Right lobe of liver (tissue), 6 donors: ENCODE results near the gene CLEC2L. TPM values are rescaled to one million over a fixed set of nuclear protein-coding genes. Genes with fewer than 3 reads are reported as not detected.

Experiments
- ATAC-seq, 4 donors: fragments of 200-7000 bp; cut with Tn5 transposase; one replicate each; pipeline ENCODE4 v1.9.1; 2020; ENCODE audit warnings: mild to moderate bottlenecking in 4 of 4, moderate library complexity in 4 of 4
- DNase-seq, 3 donors: peaks; one replicate each; pipeline ENCODE4 v3.0.0-alpha.2; 2020
- H3K27ac ChIP-seq, 3 donors: fragments of 200-600 bp; one replicate each; pipeline ENCODE4 v1.8.0; 2022
- H3K27me3 ChIP-seq, 2 donors: fragments of 200-600 bp; one replicate each; pipeline ENCODE4 v1.8.0; 2022
- H3K36me3 ChIP-seq, 4 donors: fragments of 200-600 bp; sonication (generic) in 1 of 4; one replicate each; pipeline versions ENCODE4 v1.5.1 to v1.8.0; 2017 to 2022; ENCODE audit warnings: control low read depth in 1 of 4
- H3K4me1 ChIP-seq, 4 donors: fragments of 200-600 bp; sonication (generic) in 1 of 4; one replicate each; pipeline versions ENCODE4 v1.5.1 to v1.8.0; 2017 to 2022; ENCODE audit warnings: control low read depth in 1 of 4
- H3K4me3 ChIP-seq, 3 donors: fragments of 200-600 bp; one replicate each; pipeline ENCODE4 v1.8.0; 2022
- H3K9me3 ChIP-seq, 4 donors: fragments of 200-600 bp; sonication (generic) in 1 of 4; one replicate each; pipeline versions ENCODE4 v1.5.1 to v1.8.0; 2017 to 2022; ENCODE audit warnings: control low read depth in 1 of 4
- POLR2A ChIP-seq: fragments of 450-650 bp; IDR thresholded peaks from one replicate; pipeline ENCODE4 v1.6.1; 2017; ENCODE audit warnings: antibody characterized with exemption, mild to moderate bottlenecking
- WGBS: methylation state at CpG from one replicate; pipeline ENCODE4 v1.1.6; 2018; ENCODE audit warnings: low coverage, low lambda C conversion rate; ENCODE audit not compliant: insufficient coverage; ENCODE audit errors: missing lambda C conversion rate; 5-methylcytosine and 5-hydroxymethylcytosine counted together
- intact Hi-C, 2 donors: fragments of 100-400 bp; cut with DNase I; formaldehyde crosslinking; loops; one replicate each; pipeline versions ENCODE4 v1.11.2 to v1.14.1; 2022
- total RNA-seq, 6 experiments: library from RNA; depleted of rRNA in 2 of 6; stranded (reverse); fragments of >200 nt in 2 of 6; fragmentation: NEBNext Ultra II Directional in 3 of 6; extraction: Animal tissue kit (Norgen Biotek cat#: 25700) in 3 of 6; gene quantifications; one replicate each; pipeline versions ENCODE4 v1.1.0 to v1.2.4, GENCODE V29; 2016 to 2023
- TF ChIP-seq, protein P1 (sequence below), 4 donors: fragments of 200-600 bp in 3 of 4; fragments of 450-650 bp in 1 of 4; IDR thresholded peaks; one replicate each; pipeline versions ENCODE4 v1.5.1 to v1.8.0; 2016 to 2022; ENCODE audit warnings: antibody characterized with exemption in 4 of 4, mild to moderate bottlenecking in 2 of 4
- donor health status: DM: no; HTN: yes; CAD: no.
- donor health status: DM: no; HTN: no; CAD: no.
- donor health status: DM: no; HTN: no; CAD: no.
- donor health status: DM: no; HTN: yes; CAD: no.
- donor health status: DM: no; HTN: yes; CAD: no.

CLEC2L gene
- total RNA-seq, 6 experiments from 2014 or later: not detected

DNA sequence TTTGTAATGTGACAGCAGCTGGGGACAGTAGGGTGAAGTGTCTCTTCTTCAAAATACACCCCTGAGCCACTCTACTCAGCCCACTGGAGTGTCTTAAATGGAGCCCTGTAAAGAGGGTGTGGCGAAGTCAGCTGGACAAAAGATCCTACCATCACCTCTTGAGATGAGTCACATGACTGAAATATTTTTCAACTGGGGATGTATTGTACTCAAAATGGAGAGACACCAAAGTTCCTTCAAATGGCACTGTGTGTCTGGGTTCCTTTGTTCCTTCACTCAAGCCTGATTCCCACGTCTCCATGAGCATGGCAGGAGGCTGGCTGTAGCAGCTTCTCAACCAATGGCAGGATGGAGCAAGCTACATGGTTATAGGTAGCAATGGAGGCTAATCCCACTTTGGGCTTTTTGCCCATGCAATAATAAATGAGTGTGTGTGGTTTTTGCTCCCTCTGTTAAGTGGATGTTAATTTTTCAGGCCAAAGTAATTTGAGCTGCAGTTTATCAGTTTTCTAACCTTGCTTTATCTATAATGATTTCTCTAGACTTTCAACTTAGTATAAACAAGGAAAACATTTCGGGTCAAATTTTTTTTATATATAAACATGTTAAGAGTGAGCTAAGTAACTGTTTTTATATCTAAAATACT is 68.2 kb downstream of the CLEC2L start:
- Histone ChIP-seq H3K4me1 (no peaks in the 10 kb centered on the region), H3K27ac (no peak overlapping the region), H3K27me3 (no peaks in the 10 kb centered on the region), H3K4me3 (no peak overlapping the region), H3K36me3 (peaks cover 3 to 84% (median 33%) of the 10 kb centered on the region in 4 donors), H3K9me3 (no peaks in the 10 kb centered on the region)
- 92% methylated on average over 3 of the region's 3 CpGs for WGBS
- no peak for ATAC-seq
- TF ChIP-seq POLR2A: no peak
- TF ChIP-seq, protein P1, sequence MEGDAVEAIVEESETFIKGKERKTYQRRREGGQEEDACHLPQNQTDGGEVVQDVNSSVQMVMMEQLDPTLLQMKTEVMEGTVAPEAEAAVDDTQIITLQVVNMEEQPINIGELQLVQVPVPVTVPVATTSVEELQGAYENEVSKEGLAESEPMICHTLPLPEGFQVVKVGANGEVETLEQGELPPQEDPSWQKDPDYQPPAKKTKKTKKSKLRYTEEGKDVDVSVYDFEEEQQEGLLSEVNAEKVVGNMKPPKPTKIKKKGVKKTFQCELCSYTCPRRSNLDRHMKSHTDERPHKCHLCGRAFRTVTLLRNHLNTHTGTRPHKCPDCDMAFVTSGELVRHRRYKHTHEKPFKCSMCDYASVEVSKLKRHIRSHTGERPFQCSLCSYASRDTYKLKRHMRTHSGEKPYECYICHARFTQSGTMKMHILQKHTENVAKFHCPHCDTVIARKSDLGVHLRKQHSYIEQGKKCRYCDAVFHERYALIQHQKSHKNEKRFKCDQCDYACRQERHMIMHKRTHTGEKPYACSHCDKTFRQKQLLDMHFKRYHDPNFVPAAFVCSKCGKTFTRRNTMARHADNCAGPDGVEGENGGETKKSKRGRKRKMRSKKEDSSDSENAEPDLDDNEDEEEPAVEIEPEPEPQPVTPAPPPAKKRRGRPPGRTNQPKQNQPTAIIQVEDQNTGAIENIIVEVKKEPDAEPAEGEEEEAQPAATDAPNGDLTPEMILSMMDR (IDR thresholded peaks at IDR 0.05): no peak
- intact Hi-C loops: no loop called here
- DNase-seq: no peak

DNA sequence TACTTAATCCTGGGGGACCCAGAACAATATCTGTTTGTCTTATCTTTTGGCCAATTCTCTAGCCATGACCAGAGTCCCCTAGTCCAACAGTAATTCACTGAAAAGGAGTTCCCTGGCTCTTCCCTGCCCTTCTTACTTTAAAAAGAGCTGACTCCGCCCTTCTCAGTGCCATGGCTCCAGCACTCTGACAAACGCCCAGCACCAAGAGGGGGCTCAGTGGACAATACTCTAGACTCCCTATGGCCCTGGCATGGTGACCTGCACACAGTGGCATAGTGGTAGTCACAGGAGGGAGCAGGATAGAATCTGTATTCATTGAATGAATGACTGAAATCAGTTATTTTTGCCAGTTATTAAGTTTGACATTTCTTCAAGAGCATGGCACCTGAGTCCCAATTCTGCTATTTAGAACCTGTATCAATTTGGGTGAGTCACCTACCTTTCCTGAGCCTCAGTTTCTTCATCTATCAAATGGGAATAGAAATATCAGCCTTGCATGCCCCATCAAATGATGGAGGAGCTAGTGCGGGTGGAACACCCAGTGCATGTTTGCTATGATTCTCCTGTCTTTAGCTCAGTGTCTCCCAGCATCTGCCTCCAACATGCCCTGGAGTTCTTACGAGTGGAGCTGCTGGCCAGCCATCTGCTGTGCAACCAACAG is 69.4 kb downstream of the CLEC2L start:
- Histone ChIP-seq H3K4me3 (no peak overlapping the region), H3K27me3 (no peaks in the 10 kb centered on the region), H3K9me3 (no peaks in the 10 kb centered on the region), H3K27ac (no peak overlapping the region), H3K36me3 (peaks cover 5 to 92% (median 37%) of the 10 kb centered on the region in 4 donors), H3K4me1 (no peaks in the 10 kb centered on the region)
- intact Hi-C loops: no loop called here
- ATAC-seq (no peak), DNase-seq (peak in 1 of 3 donors; percentile 31)
- WGBS: 95% methylated on average over 3 of the region's 4 CpGs
- TF ChIP-seq, protein P1 (IDR thresholded peaks at IDR 0.05): no peak
- TF ChIP-seq POLR2A: no peak

DNA sequence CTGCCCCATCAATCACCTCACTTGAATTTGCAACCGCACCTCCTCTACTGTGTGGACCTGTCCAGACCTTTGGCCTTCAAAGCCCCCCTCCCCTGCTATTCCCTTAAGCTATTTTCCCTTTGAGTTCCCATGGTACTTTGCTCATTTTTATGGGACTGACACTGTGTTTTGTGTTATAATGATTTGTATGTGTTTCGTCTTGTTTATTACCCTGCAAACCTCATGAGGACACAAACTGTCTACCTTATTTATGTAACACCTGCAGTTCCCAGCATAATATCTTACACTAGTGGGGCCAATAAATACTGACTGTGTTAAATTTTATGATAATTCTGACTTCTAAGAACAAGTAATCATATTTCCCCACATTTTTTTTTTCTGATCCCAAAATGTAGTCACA is 70.6 kb downstream of the CLEC2L start:
- DNase-seq: no peak

More for the DNA sequence above, 70.6 kb downstream of the CLEC2L start:
- Histone ChIP-seq H3K9me3 (no peaks in the 10 kb centered on the region), H3K4me1 (no peaks in the 10 kb centered on the region), H3K36me3 (peaks cover 5 to 95% (median 43%) of the 10 kb centered on the region in 4 donors), H3K4me3 (no peak overlapping the region), H3K27me3 (no peaks in the 10 kb centered on the region), H3K27ac (no peak overlapping the region)
- WGBS: 89% methylated on average over 1 of the region's 2 CpGs
- TF ChIP-seq, protein P1 (IDR thresholded peaks at IDR 0.05): no peak
- TF ChIP-seq POLR2A: no peak
- intact Hi-C loops: no loop called here
- ATAC-seq: no peak

Other genes starting within 250 kb of the CLEC2L start
- gene FMC1, start 182.3 kb upstream of the CLEC2L start, total RNA-seq: 10 to 100 TPM in 2 of 6 experiments, 1 to 10 TPM in 4; 4.4 to 17.7 (median 6.2) TPM
- 10 to 100 TPM; 23.2 to 40.0 (median 36.3) TPM for gene LUC7L2, start 163.8 kb upstream of the CLEC2L start, total RNA-seq
- gene KLRG2, start 40.0 kb upstream of the CLEC2L start, total RNA-seq: not detected